Measurements from ENCODE around the gene UNC5A.
"Not testable (repeated sequence)": the region's sequence is repeated elsewhere in the genome, so short reads cannot be mapped to it uniquely, and the experiment has no call there.

- TF ChIP-seq, protein P1, sequence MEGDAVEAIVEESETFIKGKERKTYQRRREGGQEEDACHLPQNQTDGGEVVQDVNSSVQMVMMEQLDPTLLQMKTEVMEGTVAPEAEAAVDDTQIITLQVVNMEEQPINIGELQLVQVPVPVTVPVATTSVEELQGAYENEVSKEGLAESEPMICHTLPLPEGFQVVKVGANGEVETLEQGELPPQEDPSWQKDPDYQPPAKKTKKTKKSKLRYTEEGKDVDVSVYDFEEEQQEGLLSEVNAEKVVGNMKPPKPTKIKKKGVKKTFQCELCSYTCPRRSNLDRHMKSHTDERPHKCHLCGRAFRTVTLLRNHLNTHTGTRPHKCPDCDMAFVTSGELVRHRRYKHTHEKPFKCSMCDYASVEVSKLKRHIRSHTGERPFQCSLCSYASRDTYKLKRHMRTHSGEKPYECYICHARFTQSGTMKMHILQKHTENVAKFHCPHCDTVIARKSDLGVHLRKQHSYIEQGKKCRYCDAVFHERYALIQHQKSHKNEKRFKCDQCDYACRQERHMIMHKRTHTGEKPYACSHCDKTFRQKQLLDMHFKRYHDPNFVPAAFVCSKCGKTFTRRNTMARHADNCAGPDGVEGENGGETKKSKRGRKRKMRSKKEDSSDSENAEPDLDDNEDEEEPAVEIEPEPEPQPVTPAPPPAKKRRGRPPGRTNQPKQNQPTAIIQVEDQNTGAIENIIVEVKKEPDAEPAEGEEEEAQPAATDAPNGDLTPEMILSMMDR (IDR thresholded peaks at IDR 0.05): not testable (repeated sequence)
- TF ChIP-seq POLR2A (IDR thresholded peaks at IDR 0.05): not testable (repeated sequence)
Observed at GRCh38 chr5:176873011-176873410, 62.7 kb downstream of the UNC5A start.
